ENCODE measurements around the gene ZPBP2.
A peak's percentile ranks its signal among the peaks of the same experiment; 100 is the strongest.
"Not testable (repeated sequence)": the region's sequence is repeated elsewhere in the genome, so short reads cannot be mapped to it uniquely, and the experiment has no call there.

ZPBP2 gene

DNA sequence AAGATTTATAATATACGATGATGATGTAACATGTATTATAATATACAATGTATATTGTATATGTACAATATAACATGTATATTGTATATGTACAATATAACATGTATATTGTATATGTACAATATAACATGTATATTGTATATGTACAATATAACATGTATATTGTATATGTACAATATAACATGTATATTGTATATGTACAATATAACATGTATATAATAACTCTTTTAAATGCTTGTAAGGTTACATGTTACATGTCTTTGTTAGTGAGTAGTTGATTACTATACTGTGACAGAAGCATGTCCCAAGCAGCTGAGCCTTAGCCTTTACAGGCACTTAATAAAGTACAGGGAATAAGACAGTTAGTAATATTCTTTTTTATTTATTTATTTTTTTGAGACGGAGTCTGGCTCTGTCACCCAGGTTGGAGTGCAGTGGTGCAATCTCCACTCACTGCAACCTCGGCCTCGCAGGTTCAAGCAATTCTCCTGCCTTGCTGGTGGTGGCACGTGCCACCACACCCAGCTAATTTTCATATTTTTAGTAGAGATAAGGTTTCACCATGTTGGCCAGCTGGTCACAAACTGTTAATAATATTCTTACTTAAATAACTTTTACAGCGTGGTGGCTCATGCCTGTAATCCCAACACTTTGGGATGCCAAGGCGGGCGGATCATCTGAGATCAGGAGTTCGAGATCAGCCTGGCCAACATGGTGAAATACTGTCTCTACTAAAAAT is 11.9 kb upstream of the ZPBP2 start:
- DNase-seq: not testable (repeated sequence)

GRCh38 chr17:39861235-39861634 is 6.8 kb upstream of the ZPBP2 start:
- DNase-seq: no peak

DNA sequence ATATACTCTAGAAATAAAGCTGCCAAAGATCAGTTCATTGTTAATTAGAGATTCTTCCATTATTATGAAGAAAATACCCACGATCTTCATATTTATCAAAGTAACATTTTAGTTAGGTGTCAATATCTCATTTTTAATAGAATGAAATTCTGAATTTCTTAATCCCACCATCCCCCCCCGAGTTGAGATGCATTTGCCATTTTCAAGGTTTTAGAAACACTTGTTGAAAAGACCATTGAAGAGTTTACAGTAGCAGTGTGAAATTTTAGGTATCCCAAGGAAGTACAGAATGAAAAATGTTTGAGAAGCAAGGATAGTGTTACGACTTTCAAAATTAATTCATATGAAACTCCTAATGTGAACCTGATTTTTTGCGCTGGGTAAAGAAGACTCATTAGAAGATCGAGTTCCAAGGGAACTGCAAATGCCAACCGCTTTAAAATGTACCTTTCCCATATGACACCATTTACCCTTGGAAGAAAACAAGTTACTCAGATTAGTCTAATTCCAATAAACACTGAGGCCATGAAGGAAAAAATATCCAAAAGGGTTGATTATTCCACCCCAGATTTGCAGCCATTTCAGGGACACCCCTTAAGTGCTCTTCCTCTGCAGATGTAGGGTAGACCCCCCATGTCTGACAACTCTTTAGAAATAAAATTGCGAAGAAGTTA is 4.6 kb upstream of the ZPBP2 start:
- no peak for DNase-seq

- DNase-seq: peak; percentile 82
Observed at GRCh38 chr17:39863918-39864746, 3.9 kb upstream of the ZPBP2 start, which contains the start of gene IKZF3. Gene IKZF3 (minus strand): TSS chr17:39864312. CDS start chr17:39864126, 186 bp downstream.

DNA sequence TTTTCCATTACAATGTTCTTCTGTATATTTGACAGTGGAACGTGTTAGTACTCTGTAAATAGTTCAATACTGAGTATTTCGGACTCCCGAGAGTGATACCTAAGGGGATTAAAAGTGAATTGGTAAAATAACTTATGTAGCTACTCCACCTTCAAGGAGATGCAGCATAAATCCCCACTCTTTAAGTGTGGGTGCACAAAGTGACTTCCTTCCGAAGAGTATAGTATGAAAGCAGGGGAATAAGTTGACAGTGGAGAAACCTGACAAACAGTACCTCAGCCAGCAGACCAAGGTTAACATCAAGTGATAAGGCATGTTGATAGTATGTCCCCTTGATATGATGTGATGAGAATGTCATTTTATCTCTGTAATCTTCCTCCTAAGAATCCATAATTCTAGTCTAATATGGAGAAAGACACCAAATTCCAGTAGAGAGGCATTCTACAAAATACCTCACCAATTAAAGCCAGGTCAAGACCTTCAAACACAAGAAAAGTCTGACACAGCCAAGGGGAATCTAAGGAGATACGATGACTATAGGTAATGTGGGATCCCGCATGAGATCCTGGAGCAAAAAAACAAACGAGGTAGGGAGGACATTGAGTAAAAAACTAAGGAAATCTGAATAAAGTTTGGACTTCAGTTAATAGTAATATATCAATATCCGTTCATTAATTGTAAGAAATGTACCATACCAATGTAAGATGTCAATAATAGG is 1.8 kb upstream of the ZPBP2 start:
- no peak for DNase-seq

GRCh38 chr17:39867084-39867879 is 720 bp upstream of the ZPBP2 start:
- DNase-seq: peak; percentile 60

GRCh38 chr17:39868554-39868942 is 546 bp downstream of the ZPBP2 start:
- DNase-seq: no peak

DNA sequence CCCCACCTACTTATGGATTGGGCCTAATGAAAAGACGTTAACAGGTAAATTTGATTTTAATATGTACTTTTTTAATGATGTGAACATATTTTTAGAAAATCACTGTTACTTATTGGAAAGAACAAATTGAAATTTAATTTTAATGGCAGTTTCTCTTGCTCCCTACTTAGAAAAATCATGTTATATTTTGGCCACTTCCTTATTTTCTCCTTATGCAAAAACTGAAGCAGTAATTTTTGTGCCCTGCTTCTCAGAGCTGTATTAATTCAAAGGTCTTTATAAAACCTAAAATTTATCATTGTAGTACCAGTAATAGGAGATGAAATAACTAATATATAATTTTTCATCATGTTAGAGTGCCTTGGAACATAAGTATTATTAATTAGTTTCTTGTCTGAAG is 2.8 kb downstream of the ZPBP2 start:
- DNase-seq: no peak

GRCh38 chr17:39871801-39872200 is 3.8 kb downstream of the ZPBP2 start:
- DNase-seq: no peak

GRCh38 chr17:39872751-39873150 is 4.7 kb downstream of the ZPBP2 start:
- DNase-seq: no peak

DNA sequence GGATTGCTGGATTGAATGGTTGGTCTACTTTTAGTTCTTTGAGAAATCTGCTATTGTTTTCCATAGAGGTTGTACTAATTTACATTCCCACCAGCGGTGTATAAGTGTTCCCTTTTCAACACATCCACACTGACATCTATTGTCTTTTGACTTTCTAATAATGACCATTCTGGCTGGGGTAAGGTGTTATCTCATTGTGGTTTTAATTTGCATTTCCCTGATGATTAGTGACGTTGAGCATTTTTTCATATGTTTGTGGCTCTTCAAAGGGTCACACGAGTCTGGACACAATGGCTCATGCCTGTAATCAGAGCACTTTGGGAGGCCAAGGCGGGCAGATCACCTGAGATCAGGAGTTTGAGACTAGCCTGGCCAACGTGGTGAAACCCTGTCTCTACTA is 18.1 kb downstream of the ZPBP2 start:
- DNase-seq: not testable (repeated sequence)

DNA sequence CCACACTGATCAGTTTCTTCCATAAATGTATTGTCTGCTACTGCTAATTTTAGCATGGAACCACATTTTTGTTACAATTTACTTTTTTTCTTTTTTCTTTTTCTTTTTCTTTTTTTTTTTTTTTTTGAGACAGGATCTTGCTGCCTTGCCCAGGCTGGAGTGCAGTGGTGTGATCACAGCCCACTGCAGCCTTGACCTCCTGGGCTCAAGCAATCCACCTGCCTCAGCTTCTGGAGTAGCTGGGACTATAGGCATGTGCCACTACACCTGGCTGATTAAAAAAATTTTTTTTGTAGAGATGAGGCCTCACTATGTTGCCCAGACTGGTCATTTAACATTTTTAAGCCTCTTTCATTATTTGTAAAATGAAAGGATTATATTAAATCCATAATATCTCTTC is 19.1 kb downstream of the ZPBP2 start:
- no peak for DNase-seq

DNA sequence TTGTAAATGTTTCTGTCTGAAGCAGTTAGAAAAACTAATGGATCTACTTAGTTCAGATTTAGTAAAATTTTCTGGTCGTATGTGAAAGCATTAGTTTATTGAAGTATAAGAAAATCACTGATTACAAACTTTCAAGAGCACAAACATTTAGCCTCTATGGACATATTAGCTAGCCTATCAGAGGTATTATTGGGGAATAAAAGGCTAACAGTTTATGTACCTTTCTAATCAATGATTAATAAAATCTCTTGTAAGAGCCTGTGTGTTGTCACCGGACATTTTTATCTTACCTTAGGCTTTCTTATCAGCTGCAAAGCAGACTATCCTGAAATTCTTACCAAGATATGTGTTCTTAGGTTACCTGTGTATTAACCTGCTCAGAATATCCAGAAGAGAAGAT is 21.2 kb downstream of the ZPBP2 start:
- no peak for DNase-seq

DNA sequence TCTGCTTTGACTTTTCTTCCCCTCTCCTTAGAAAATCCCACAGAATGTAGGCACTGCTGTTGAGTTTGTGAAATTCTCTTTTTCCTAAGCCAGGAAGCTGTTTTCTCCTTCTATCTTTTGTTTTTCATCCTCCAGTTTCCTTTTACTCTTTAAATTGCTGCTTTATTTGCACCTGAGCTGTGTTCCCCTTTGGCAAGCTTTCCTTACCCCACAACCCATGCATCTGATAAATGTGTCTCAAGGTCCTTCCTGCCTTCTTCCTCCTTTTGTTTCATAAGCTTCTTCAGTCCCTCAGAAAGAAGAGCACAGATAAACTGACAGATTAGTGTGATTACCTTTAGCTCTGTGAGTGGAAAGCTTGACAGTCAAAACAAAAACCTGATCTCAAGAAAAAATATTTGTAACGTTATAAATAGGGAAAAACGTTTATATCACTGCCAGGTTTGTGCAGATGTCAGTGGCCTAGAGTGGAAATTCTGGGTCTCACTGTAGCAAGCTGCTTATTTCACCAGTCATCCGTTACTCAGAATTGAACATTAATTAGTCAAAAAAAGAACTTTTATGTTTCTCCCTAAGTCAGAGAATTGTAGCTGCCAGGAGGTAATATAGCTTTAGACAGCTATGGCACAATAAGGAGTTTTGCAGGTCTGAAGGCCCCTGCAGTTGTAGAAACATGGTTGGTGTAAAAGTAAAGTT is 26.8 kb downstream of the ZPBP2 start:
- no peak for DNase-seq

GRCh38 chr17:39898088-39898487 is 30.1 kb downstream of the ZPBP2 start:
- DNase-seq: no peak

- DNase-seq: no peak
Observed at GRCh38 chr17:39899215-39899614, 31.2 kb downstream of the ZPBP2 start.

- DNase-seq: not testable (repeated sequence)
Observed at GRCh38 chr17:39902027-39902426, 34.0 kb downstream of the ZPBP2 start.

DNA sequence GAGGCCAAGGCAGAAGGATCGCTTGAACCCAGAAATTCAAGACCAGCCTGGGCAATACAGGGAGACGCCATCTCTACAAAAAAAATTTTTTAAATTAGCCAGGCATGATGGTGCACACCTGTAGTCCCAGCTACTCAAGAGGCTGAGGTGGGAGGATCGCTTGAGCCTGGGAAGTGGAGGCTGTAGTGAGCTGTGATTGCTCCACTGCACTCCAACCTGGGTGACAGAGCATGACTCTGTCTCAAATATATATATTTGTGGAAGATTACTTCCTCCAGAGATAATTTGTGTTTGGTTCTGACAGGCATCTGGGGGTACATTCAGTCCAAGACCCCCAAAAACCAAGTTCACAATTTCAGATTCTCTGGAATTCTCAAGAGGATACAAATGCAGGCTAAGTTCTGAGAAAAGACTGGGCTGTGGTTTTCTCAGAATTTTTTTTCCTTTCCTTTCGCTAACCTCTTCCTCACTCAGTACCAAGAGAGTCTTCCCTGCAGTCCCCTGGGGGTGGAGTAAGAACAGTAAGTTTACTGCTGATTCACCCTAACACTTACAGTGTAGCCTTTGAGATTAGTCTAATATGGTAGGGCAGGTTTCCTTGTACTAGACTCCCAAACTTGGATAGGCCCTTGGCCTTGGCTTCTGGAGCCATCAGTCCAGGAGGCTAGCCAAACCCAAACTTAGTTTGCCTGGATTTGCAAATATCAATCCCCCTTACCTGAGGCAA is 35.3 kb downstream of the ZPBP2 start:
- DNase-seq: peak; percentile 25

DNA sequence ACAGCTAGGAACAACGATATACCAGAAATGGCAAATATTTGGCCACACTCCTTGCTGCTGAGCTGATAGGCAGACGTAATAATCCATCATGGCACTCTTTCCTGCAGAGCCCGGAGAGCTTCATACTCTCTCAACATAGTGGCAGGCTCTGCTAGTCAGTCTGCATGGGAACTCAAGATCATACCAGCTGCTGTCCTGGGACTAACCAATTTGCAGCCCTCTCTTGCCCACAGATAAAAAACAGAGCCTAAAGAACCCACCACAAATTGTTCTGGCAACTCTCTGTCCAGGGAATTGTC is 36.9 kb downstream of the ZPBP2 start:
- no peak for DNase-seq

GRCh38 chr17:39908789-39909352 is 40.9 kb downstream of the ZPBP2 start:
- no peak for DNase-seq

DNA sequence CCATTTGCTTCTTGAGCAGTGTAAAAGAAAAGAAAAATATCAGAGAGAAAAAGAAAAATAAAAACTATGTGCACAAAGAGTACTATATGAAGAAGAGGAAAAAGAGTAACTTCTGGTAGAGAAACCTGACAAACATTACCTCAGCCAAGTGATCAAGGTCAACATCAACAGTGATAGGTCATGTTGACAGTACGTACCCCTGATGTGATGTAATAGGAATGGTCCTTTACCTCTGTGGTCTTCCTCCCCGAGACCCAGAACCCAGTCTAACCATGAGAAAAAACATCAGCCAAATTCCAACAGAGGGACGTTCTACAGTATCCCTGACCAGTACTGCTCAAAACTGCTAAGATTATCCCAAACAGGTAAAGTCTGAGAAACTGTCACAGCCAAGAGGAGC is 46.0 kb downstream of the ZPBP2 start:
- no peak for DNase-seq

Data from CD4-positive, alpha-beta T cell treated with Interleukin-6 for 4 hours (primary cell).